Measurements from ENCODE around the gene RASSF4. TPM values are rescaled to one million over a fixed set of nuclear protein-coding genes. Genes with fewer than 3 reads are reported as not detected.

The RASSF4 gene
- total RNA-seq, 1 experiment from 2014 or later = 2.8 TPM

DNA sequence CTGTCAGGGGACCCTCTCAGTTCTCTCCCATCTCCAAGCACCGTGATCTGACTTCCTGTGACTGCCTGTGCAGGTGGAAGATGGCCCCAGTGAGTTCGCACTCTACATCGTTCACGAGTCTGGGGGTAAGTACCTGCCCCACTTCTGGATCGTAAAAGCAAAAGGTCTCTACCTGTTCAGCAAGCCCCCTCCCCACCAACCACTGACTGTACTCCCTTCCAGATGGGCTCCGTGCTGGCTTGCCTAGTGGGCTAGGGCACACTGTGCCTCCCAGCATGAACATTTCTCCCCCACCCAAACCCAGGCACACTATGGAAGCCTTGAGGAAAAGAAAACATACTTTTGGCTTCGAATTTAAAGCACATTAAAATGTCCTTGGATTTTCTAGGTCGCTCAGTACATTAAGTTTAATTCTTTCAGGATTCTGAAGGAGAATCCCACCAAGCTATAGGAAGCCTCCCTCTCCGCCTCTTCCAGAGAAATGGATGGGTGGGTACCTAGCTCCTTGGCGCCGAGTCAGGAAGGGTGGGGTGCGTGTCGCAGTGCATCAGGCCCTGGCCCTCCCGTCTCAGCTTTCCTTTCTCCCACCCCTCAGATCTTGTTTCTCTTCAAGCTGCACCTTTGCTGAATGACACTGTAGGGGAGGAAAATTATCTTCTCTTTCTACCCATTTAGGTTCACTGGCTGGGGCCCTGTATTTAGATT is 30.1 kb downstream of the RASSF4 start:
- H3K79me2 ChIP-seq (ENCODE audit: insufficient read depth, low read length) = no peaks in the 10 kb centered on the region
- no peak overlapping the region for H3K27ac ChIP-seq (ENCODE audit: low read depth, low read length)
- intact Hi-C loops (cut with micrococcal nuclease) = loop anchor here (1.0 kb wide), 1 partner anchor 57 kb away; no protein-coding TSS in a partner anchor
- no peak overlapping the region for H3K4me2 ChIP-seq (ENCODE audit: low read length)
- ChIA-PET RAD21 (ENCODE audit: low non-redundant PET in 1 of 2, low total read pairs in 2 of 2, uncharacterized antibody in 2 of 2, unreplicated experiment in 2 of 2) (no interaction called here), CTCF (no interaction called here), POLR2A (no interaction called here)
- no peaks in the 10 kb centered on the region for H3K4me1 ChIP-seq (ENCODE audit: control insufficient read depth in 1 of 2, insufficient read depth in 2 of 2, low read length in 2 of 2)
- DNase-seq (ENCODE audit: low read depth, low spot score) (no peak), ATAC-seq (no peak)
- H3K9ac ChIP-seq (ENCODE audit: low read length) = no peak overlapping the region
- H2AFZ ChIP-seq (ENCODE audit: low read depth, low read length, poor library complexity, severe bottlenecking) = no peak overlapping the region
- no peaks in the 10 kb centered on the region for H3K36me3 ChIP-seq (ENCODE audit: control insufficient read depth in 1 of 2, insufficient read depth in 2 of 2, low read length in 2 of 2)
- no peaks in the 10 kb centered on the region for H3K9me2 ChIP-seq (ENCODE audit: insufficient read depth)
- H3K9me3 ChIP-seq (ENCODE audit: control insufficient read depth in 1 of 2, insufficient read depth in 1 of 2, low read depth in 1 of 2, low read length in 2 of 2) = no peaks in the 10 kb centered on the region
- no peak overlapping the region for H3K4me3 ChIP-seq (replicated peaks in 1 of 2; ENCODE audit: low read depth in 1 of 2, low read length in 2 of 2)
- no peaks in the 10 kb centered on the region for H3K27me3 ChIP-seq (ENCODE audit: insufficient read depth, low read length)
- no TSS peak for BruUV-seq (replicated peaks)
- H4K20me1 ChIP-seq (ENCODE audit: insufficient read depth) = no peaks in the 10 kb centered on the region
- no peak for TF ChIP-seq SP1 (IDR thresholded peaks at IDR 0.05; ENCODE audit: low read depth)
- TF ChIP-seq TCF7L2 (IDR thresholded peaks at IDR 0.05; ENCODE audit: borderline replicate concordance, extremely low read depth, insufficient read depth, insufficient read length) = no peak
- no peak for TF ChIP-seq EZH2 (IDR thresholded peaks at IDR 0.05)
- no peak for TF ChIP-seq EGR1 (IDR thresholded peaks at IDR 0.05; ENCODE audit: low read depth)
- TF ChIP-seq CEBPB (IDR thresholded peaks at IDR 0.05; ENCODE audit: low read depth) = no peak
- TF ChIP-seq ELF1 (IDR thresholded peaks at IDR 0.05; ENCODE audit: borderline replicate concordance, low read depth) = no peak
- TF ChIP-seq ZNF274 (IDR thresholded peaks at IDR 0.05; ENCODE audit: low read depth, low read length) = no peak
- TF ChIP-seq CBX3 (IDR thresholded peaks at IDR 0.05; ENCODE audit: low read depth) = no peak
- TF ChIP-seq, protein P1, sequence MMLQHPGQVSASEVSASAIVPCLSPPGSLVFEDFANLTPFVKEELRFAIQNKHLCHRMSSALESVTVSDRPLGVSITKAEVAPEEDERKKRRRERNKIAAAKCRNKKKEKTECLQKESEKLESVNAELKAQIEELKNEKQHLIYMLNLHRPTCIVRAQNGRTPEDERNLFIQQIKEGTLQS (IDR thresholded peaks at IDR 0.05) = no peak
- TF ChIP-seq, protein P2, sequence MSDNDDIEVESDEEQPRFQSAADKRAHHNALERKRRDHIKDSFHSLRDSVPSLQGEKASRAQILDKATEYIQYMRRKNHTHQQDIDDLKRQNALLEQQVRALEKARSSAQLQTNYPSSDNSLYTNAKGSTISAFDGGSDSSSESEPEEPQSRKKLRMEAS (IDR thresholded peaks at IDR 0.05) = no peak
- no peak for TF ChIP-seq SIN3A (IDR thresholded peaks at IDR 0.05; ENCODE audit: low read depth)
- no peak for TF ChIP-seq FOSL1 (IDR thresholded peaks at IDR 0.05; ENCODE audit: low read depth)
- TF ChIP-seq EZH2phosphoT487 (IDR thresholded peaks at IDR 0.05; ENCODE audit: borderline replicate concordance) = no peak
- no peak for TF ChIP-seq ZFX (IDR thresholded peaks at IDR 0.05)
- no peak for TF ChIP-seq POLR2AphosphoS5 (IDR thresholded peaks at IDR 0.05; ENCODE audit: low read depth, low read length)
- TF ChIP-seq, protein P3, sequence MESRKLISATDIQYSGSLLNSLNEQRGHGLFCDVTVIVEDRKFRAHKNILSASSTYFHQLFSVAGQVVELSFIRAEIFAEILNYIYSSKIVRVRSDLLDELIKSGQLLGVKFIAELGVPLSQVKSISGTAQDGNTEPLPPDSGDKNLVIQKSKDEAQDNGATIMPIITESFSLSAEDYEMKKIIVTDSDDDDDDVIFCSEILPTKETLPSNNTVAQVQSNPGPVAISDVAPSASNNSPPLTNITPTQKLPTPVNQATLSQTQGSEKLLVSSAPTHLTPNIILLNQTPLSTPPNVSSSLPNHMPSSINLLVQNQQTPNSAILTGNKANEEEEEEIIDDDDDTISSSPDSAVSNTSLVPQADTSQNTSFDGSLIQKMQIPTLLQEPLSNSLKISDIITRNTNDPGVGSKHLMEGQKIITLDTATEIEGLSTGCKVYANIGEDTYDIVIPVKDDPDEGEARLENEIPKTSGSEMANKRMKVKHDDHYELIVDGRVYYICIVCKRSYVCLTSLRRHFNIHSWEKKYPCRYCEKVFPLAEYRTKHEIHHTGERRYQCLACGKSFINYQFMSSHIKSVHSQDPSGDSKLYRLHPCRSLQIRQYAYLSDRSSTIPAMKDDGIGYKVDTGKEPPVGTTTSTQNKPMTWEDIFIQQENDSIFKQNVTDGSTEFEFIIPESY (IDR thresholded peaks at IDR 0.05; ENCODE audit: extremely low read depth, insufficient replicate concordance, low read length) = no peak
- TF ChIP-seq, protein P4, sequence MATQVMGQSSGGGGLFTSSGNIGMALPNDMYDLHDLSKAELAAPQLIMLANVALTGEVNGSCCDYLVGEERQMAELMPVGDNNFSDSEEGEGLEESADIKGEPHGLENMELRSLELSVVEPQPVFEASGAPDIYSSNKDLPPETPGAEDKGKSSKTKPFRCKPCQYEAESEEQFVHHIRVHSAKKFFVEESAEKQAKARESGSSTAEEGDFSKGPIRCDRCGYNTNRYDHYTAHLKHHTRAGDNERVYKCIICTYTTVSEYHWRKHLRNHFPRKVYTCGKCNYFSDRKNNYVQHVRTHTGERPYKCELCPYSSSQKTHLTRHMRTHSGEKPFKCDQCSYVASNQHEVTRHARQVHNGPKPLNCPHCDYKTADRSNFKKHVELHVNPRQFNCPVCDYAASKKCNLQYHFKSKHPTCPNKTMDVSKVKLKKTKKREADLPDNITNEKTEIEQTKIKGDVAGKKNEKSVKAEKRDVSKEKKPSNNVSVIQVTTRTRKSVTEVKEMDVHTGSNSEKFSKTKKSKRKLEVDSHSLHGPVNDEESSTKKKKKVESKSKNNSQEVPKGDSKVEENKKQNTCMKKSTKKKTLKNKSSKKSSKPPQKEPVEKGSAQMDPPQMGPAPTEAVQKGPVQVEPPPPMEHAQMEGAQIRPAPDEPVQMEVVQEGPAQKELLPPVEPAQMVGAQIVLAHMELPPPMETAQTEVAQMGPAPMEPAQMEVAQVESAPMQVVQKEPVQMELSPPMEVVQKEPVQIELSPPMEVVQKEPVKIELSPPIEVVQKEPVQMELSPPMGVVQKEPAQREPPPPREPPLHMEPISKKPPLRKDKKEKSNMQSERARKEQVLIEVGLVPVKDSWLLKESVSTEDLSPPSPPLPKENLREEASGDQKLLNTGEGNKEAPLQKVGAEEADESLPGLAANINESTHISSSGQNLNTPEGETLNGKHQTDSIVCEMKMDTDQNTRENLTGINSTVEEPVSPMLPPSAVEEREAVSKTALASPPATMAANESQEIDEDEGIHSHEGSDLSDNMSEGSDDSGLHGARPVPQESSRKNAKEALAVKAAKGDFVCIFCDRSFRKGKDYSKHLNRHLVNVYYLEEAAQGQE (IDR thresholded peaks at IDR 0.05; ENCODE audit: low read depth) = no peak
- TF ChIP-seq JUND (IDR thresholded peaks at IDR 0.05) = no peak
